Thyroid gland (tissue), 4 donors: ENCODE data around the gene SLC43A2. TPM values are rescaled to one million over a fixed set of nuclear protein-coding genes. Genes with fewer than 3 reads are reported as not detected.
A peak's percentile ranks its signal among the peaks of the same experiment; 100 is the strongest.

Experiments
- DNase-seq, 2 donors: peaks; one replicate each; pipeline ENCODE4 v3.0.0-alpha.2; 2019
- H3K27ac ChIP-seq, 3 donors: fragments of 200-600 bp; sonication (generic); 1 replicate in 2 of 3; 2 replicates in 1 of 3; pipeline ENCODE4 v1.5.1; 2016 to 2019; ENCODE audit warnings: mild to moderate bottlenecking in 1 of 3, moderate library complexity in 1 of 3
- H3K27me3 ChIP-seq: fragments of 200-600 bp; sonication (generic); one replicate; pipeline ENCODE4 v1.5.1; 2019
- H3K36me3 ChIP-seq, 2 donors: fragments of 200-600 bp; sonication (generic); one replicate each; pipeline ENCODE4 v1.5.1; 2016 to 2019
- H3K4me1 ChIP-seq, 2 donors: fragments of 200-600 bp; sonication (generic); one replicate each; pipeline ENCODE4 v1.5.1; 2017 to 2019
- H3K4me3 ChIP-seq, 3 donors: fragments of 200-600 bp; sonication (generic); replicated peaks in 1 of 3; 1 replicate in 2 of 3; 2 replicates in 1 of 3; pipeline ENCODE4 v1.5.1; 2016; ENCODE audit warnings: mild to moderate bottlenecking in 1 of 3
- H3K9me3 ChIP-seq: fragments of 200-600 bp; sonication (generic); one replicate; pipeline ENCODE4 v1.5.1; 2017
- CTCF ChIP-seq, 6 experiments: fragments of 200-600 bp in 3 of 6; fragments of 450-650 bp in 3 of 6; sonication (generic) in 3 of 6; IDR thresholded peaks; one replicate each; pipeline ENCODE4 v1.5.1; 2016 to 2019; ENCODE audit warnings: antibody characterized with exemption in 6 of 6, mild to moderate bottlenecking in 2 of 6, inconsistent platforms in 1 of 6, moderate library complexity in 1 of 6
- POLR2A ChIP-seq, 2 donors: fragments of 450-650 bp; IDR thresholded peaks; one replicate each; pipeline ENCODE4 v1.6.1; 2017; ENCODE audit warnings: antibody characterized with exemption in 2 of 2, mild to moderate bottlenecking in 2 of 2, moderate library complexity in 1 of 2
- WGBS, 2 donors: methylation state at CpG; one replicate each; pipeline ENCODE4 v1.1.5; 2017; 5-methylcytosine and 5-hydroxymethylcytosine counted together
- intact Hi-C: fragments of 100-400 bp; cut with DNase I; formaldehyde crosslinking; loops from one replicate; pipeline ENCODE4 v1.15.1; 2023
- total RNA-seq, 4 donors: library from RNA; depleted of rRNA; stranded (reverse); fragments of >200 nt; gene quantifications; one replicate each; pipeline ENCODE4 v1.2.3, GENCODE V29; 2016

Gene SLC43A2
- total RNA-seq, 4 donors from 2014 or later, result 17.5 to 28.2 (median 23.9) TPM

DNA sequence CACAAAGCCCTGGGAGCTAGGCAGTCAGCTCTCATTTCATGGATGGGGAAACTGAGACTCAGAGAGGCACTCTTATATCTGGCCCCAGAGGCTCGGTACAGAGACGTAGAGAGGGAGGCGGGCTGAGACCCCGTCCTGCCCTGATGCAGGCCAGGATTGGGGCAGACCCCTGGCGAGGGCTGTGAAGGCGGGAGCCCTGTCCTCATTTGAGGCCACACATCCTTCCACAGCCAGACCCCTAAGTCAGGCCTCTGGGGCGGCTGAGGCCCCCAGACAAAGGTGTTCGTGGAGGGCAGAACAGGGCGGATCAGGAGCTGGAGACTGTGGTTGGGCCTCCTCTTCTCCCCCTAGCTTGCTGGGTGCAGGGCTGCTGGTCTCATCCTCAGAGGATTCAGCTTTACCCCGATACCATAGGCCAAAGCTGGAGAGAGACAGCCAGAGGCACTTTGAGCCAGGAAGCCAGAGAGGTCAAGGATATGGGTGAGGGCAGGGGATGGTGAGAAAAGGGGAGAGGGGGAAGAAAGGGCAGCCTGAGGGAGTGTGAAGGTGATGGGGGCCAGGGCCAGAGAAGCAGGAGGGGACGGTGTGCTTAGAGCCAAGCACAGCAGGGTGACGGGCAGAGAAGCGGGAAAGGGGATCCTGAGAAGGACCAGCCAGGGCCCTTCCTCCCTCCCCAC, 17.7 kb upstream of the SLC43A2 start:
- Histone ChIP-seq H3K4me1 (peaks cover 38 to 62% of the 10 kb centered on the region in 2 donors), H3K27me3 (no peaks in the 10 kb centered on the region), H3K9me3 (no peaks in the 10 kb centered on the region), H3K36me3 (peaks cover 9% of the 10 kb centered on the region in 2 donors), H3K27ac (peak overlapping the region in 2 of 3 donors; percentile 81 to 88), H3K4me3 (no peak overlapping the region)
- WGBS, 2 donors, result 87% methylated on average over 13 of the region's 13 CpGs
- TF ChIP-seq POLR2A (IDR thresholded peaks at IDR 0.05), result no peak
- intact Hi-C loops, result loop anchor here (5.0 kb wide), 1 partner anchor 74 kb away; no protein-coding TSS in a partner anchor
- no peak for DNase-seq

- intact Hi-C loops, result loop anchor here (5.0 kb wide), 1 partner anchor 73 kb away; no protein-coding TSS in a partner anchor
- Histone ChIP-seq H3K4me1 (peaks cover 40 to 60% of the 10 kb centered on the region in 2 donors), H3K4me3 (peak within 1 kb of the TSS in 1 of 3 donors; percentile 20), H3K36me3 (peaks cover under 1% of the 10 kb centered on the region in 2 donors), H3K27ac (peak within 1 kb of the TSS; percentile 71 to 88 (median 81)), H3K9me3 (no peaks in the 10 kb centered on the region), H3K27me3 (no peaks in the 10 kb centered on the region)
- WGBS, 2 donors, result 64% methylated on average over 23 to 24 of the region's 25 CpGs
- DNase-seq, result peak; percentile 32 to 44
- TF ChIP-seq POLR2A (IDR thresholded peaks at IDR 0.05) (peak in 1 of 2 donors; percentile 36), CTCF (IDR thresholded peaks at IDR 0.05) (no peak)
Measured at GRCh38 chr17:1645207-1646171, 16.9 kb upstream of the SLC43A2 start, which contains the start of gene SCARF1. TSS of gene SCARF1 (minus strand) at chr17:1645732. CDS start at chr17:1645697, 35 bp downstream.

DNA sequence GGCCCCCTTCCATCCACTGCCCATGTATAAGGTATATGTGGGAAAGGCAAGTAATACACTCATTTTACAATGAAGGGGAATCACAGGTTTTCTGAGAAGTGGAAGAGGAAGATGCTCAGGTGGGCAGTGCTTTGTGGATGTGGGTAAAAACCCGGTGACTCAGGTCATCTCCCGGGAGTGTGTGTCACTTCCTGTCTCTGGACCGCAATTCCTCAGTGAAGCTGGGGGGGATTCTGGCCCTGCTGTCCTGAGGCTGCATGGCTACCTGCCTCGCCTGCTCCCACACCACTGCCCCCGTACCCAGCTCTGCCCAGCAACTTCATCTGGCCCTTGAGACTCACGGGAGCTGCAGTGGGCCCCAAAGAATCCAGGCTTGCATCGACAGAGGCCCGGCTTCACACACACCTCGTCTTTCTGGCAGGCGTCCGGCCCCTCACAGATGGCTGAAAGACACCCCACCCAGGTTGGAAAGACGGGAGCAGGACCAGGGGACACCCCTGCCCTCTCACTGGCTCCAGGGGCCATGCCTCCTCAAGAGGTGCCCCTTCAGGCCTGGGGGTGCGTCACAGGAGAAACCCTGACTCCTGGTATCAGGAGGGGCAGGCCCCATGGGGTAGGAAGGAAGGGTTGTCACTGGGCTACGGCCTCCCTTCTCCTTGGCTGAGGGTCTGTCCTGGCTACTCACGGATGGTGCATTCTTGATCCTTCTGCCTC, 16.0 kb upstream of the SLC43A2 start:
- 56 to 67% methylated on average over 10 to 14 of the region's 15 CpGs for WGBS, 2 donors
- Histone ChIP-seq H3K4me3 (peak overlapping the region in 1 of 3 donors; percentile 47), H3K27me3 (no peaks in the 10 kb centered on the region), H3K36me3 (no peaks in the 10 kb centered on the region), H3K9me3 (no peaks in the 10 kb centered on the region), H3K27ac (peak overlapping the region; percentile 71 to 88 (median 81)), H3K4me1 (peaks cover 43 to 62% of the 10 kb centered on the region in 2 donors)
- intact Hi-C loops, result loop anchor here (5.0 kb wide), 1 partner anchor 72 kb away; no protein-coding TSS in a partner anchor
- DNase-seq, result no peak
- TF ChIP-seq CTCF (IDR thresholded peaks at IDR 0.05), result no peak
- no peak for TF ChIP-seq POLR2A (IDR thresholded peaks at IDR 0.05)

DNA sequence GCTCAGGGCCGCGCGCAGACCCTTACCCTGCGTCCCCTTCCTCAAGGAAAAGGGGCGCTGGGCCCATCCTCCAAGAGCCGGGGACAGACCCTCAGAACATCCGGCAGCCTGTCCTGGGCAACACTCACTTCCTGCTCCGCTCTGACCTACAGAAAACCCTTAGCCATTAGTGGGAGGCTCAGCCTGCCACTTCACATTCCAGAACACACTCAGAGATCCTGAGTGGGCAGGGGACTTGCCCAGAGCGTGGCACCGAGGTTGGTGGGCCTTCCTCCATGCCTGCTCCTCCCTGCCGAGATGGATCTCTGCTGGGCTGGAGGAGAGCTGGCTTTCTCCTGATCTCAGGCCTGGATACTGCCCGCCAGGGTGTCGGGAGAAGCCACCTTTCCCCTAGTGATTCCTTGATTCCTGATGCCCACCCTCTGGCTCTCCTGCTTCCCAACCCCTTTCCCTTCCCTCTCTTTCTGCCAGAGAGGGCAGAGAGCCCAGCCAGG, 15.4 kb upstream of the SLC43A2 start:
- intact Hi-C loops, result no loop called here

More for the DNA sequence above, 15.4 kb upstream of the SLC43A2 start:
- TF ChIP-seq CTCF (IDR thresholded peaks at IDR 0.05) (no peak), POLR2A (IDR thresholded peaks at IDR 0.05) (peak in 1 of 2 donors; percentile 53)
- H3K4me3 ChIP-seq, result peak overlapping the region in 2 of 3 donors; percentile 23 to 47
- 17 to 30% methylated on average over 6 of the region's 13 CpGs for WGBS, 2 donors
- no peaks in the 10 kb centered on the region for H3K9me3 ChIP-seq
- no peaks in the 10 kb centered on the region for H3K27me3 ChIP-seq
- H3K36me3 ChIP-seq, result no peaks in the 10 kb centered on the region
- H3K4me1 ChIP-seq, result peaks cover 46 to 68% of the 10 kb centered on the region in 2 donors
- peak overlapping the region; percentile 71 to 88 (median 81) for H3K27ac ChIP-seq
- peak; percentile 84 to 88 for DNase-seq
